DND-41 (cell line): ENCODE measurements around the gene DYNLT2.
A peak's percentile ranks its signal among the peaks of the same experiment; 100 is the strongest.

Experiments
- ATAC-seq: fragments of 200-7000 bp; cut with Tn5 transposase; 3 replicates; pipeline ENCODE4 v1.9.1; 2021; ENCODE audit warnings: low read depth; ENCODE audit not compliant: insufficient read depth
- DNase-seq: peaks from one replicate; pipeline ENCODE4 v3.0.0-alpha.2; 2020
- H2AFZ ChIP-seq: 2 replicates; pipeline ENCODE4 v1.6.0; 2012; ENCODE audit warnings: low read depth, low read length
- H3K27ac ChIP-seq: 2 replicates; pipeline ENCODE4 v1.5.1; 2012; ENCODE audit warnings: low read length, inconsistent platforms
- H3K27me3 ChIP-seq: fragments of 200-600 bp; sonication (generic); 2 replicates; pipeline ENCODE4 v1.6.0; 2012; ENCODE audit warnings: low read length, mild to moderate bottlenecking, inconsistent platforms; ENCODE audit not compliant: insufficient read depth, poor library complexity
- H3K36me3 ChIP-seq: 2 replicates; pipeline ENCODE4 v1.5.1; 2012; ENCODE audit warnings: low read length, inconsistent platforms; ENCODE audit not compliant: insufficient read depth
- H3K4me1 ChIP-seq: 2 replicates; pipeline ENCODE4 v1.5.1; 2012; ENCODE audit warnings: mild to moderate bottlenecking, low read length; ENCODE audit not compliant: insufficient read depth
- H3K4me2 ChIP-seq: 2 replicates; pipeline ENCODE4 v1.6.0; 2012; ENCODE audit warnings: mild to moderate bottlenecking, moderate library complexity, low read length, inconsistent platforms; ENCODE audit not compliant: insufficient read depth
- H3K4me3 ChIP-seq, 2 experiments: fragments of 200-600 bp in 1 of 2; shearing (Covaris generic) in 1 of 2; 2 replicates each; pipeline ENCODE4 v1.5.1; 2012 to 2016; ENCODE audit warnings: inconsistent platforms in 2 of 2, low read length in 2 of 2, mild to moderate bottlenecking in 2 of 2, low read depth in 1 of 2, moderate library complexity in 1 of 2
- H3K79me2 ChIP-seq: 2 replicates; pipeline ENCODE4 v1.6.0; 2012; ENCODE audit warnings: low read length, inconsistent platforms; ENCODE audit not compliant: insufficient read depth
- H3K9ac ChIP-seq: 2 replicates; pipeline ENCODE4 v1.6.0; 2012; ENCODE audit warnings: low read depth, mild to moderate bottlenecking, inconsistent platforms, low read length, moderate library complexity
- H3K9me3 ChIP-seq: 2 replicates; pipeline ENCODE4 v1.5.1; 2012; ENCODE audit warnings: low read length, moderate library complexity, mild to moderate bottlenecking, inconsistent platforms; ENCODE audit not compliant: insufficient read depth, severe bottlenecking
- H4K20me1 ChIP-seq: 2 replicates; pipeline ENCODE4 v1.6.0; 2012; ENCODE audit warnings: low read length; ENCODE audit not compliant: insufficient read depth
- CTCF ChIP-seq: IDR thresholded peaks from 2 replicates; pipeline ENCODE4 v1.5.1; 2012; ENCODE audit warnings: borderline replicate concordance, low read length, moderate library complexity, mild to moderate bottlenecking; ENCODE audit not compliant: poor library complexity, severe bottlenecking; ENCODE audit errors: extremely low read depth
- EZH2 ChIP-seq: IDR thresholded peaks from 3 replicates; pipeline ENCODE4 v1.6.1; 2012; ENCODE audit warnings: borderline replicate concordance, low read depth, mild to moderate bottlenecking, moderate library complexity, low read length, inconsistent platforms; ENCODE audit not compliant: severe bottlenecking

The DYNLT2 gene

GRCh38 chr6:169799474-169799926 lies 48.1 kb upstream of the DYNLT2 start:
- TF ChIP-seq CTCF (no peak), EZH2 (no peak)
- H3K4me2 ChIP-seq = no peak overlapping the region
- no peak overlapping the region for H3K4me3 ChIP-seq
- H3K4me1 ChIP-seq = peaks cover 56% of the 10 kb centered on the region
- no peak overlapping the region for H2AFZ ChIP-seq
- no peak overlapping the region for H3K27ac ChIP-seq
- H3K9ac ChIP-seq = no peak overlapping the region
- DNase-seq = no peak
- H3K79me2 ChIP-seq = no peaks in the 10 kb centered on the region
- H3K36me3 ChIP-seq = no peaks in the 10 kb centered on the region
- H3K9me3 ChIP-seq = no peaks in the 10 kb centered on the region
- H3K27me3 ChIP-seq = peaks cover 19% of the 10 kb centered on the region
- peaks cover 31% of the 10 kb centered on the region for H4K20me1 ChIP-seq
- no peak for ATAC-seq

GRCh38 chr6:169798764-169799473 lies 47.5 kb upstream of the DYNLT2 start:
- no peaks in the 10 kb centered on the region for H3K9me3 ChIP-seq
- H3K4me1 ChIP-seq = peaks cover 56% of the 10 kb centered on the region
- no peak overlapping the region for H3K27ac ChIP-seq
- no peak for TF ChIP-seq CTCF
- TF ChIP-seq EZH2 = no peak
- H3K9ac ChIP-seq = no peak overlapping the region
- H4K20me1 ChIP-seq = peaks cover 25% of the 10 kb centered on the region
- peaks cover 16% of the 10 kb centered on the region for H3K27me3 ChIP-seq
- no peak overlapping the region for H3K4me2 ChIP-seq
- H2AFZ ChIP-seq = no peak overlapping the region
- DNase-seq = no peak
- H3K4me3 ChIP-seq = no peak overlapping the region
- H3K79me2 ChIP-seq = no peaks in the 10 kb centered on the region
- ATAC-seq = no peak
- H3K36me3 ChIP-seq = no peaks in the 10 kb centered on the region

- Histone ChIP-seq H3K4me3 (no peak overlapping the region), H3K36me3 (no peaks in the 10 kb centered on the region), H3K4me1 (peaks cover 53% of the 10 kb centered on the region), H3K9ac (no peak overlapping the region), H3K79me2 (no peaks in the 10 kb centered on the region), H3K4me2 (no peak overlapping the region), H4K20me1 (peaks cover 5% of the 10 kb centered on the region; the same call in 1 of the 2 replicates), H3K27me3 (peaks cover 14% of the 10 kb centered on the region), H3K27ac (peak overlapping the region; percentile 79; the same call in 1 of the 2 replicates), H2AFZ (no peak overlapping the region), H3K9me3 (no peaks in the 10 kb centered on the region)
- TF ChIP-seq CTCF = no peak
- no peak for TF ChIP-seq EZH2
- ATAC-seq = no peak
- DNase-seq = no peak
Measured at GRCh38 chr6:169795196-169795595, 43.8 kb upstream of the DYNLT2 start.
